Tibial nerve (tissue), 4 donors: ENCODE measurements around the gene TBC1D1. TPM values are rescaled to one million over a fixed set of nuclear protein-coding genes. Genes with fewer than 3 reads are reported as not detected.

Experiments
- DNase-seq, 2 donors: peaks; one replicate each; pipeline ENCODE4 v3.0.0-alpha.2; 2019; ENCODE audit warnings: low spot score in 2 of 2
- H3K27ac ChIP-seq, 4 donors: fragments of 200-600 bp; sonication (generic) in 3 of 4; one replicate each; pipeline ENCODE4 v1.5.1; 2017 to 2019; ENCODE audit warnings: mild to moderate bottlenecking in 1 of 4
- H3K27me3 ChIP-seq, 2 donors: fragments of 200-600 bp; sonication (generic) in 1 of 2; one replicate each; pipeline versions ENCODE4 v1.5.1 to v1.6.0; 2017 to 2019
- H3K36me3 ChIP-seq, 3 donors: fragments of 200-600 bp; sonication (generic); one replicate each; pipeline ENCODE4 v1.5.1; 2018 to 2019
- H3K4me1 ChIP-seq, 4 donors: fragments of 200-600 bp; sonication (generic) in 3 of 4; one replicate each; pipeline ENCODE4 v1.5.1; 2017 to 2019
- H3K4me3 ChIP-seq, 4 donors: fragments of 200-600 bp; sonication (generic) in 3 of 4; one replicate each; pipeline ENCODE4 v1.5.1; 2017 to 2019; ENCODE audit warnings: mild to moderate bottlenecking in 1 of 4, moderate library complexity in 1 of 4
- H3K9me3 ChIP-seq, 4 donors: fragments of 200-600 bp; sonication (generic) in 3 of 4; one replicate each; pipeline ENCODE4 v1.5.1; 2017 to 2019
- EP300 ChIP-seq, 2 donors: sonication (generic); formaldehyde crosslinking; IDR thresholded peaks; one replicate each; pipeline ENCODE4 v1.6.1; 2017; ENCODE audit warnings: antibody characterized with exemption in 2 of 2, mild to moderate bottlenecking in 1 of 2
- POLR2A ChIP-seq, 2 donors: fragments of 450-650 bp; IDR thresholded peaks; one replicate each; pipeline ENCODE4 v1.6.1; 2017; ENCODE audit warnings: antibody characterized with exemption in 2 of 2, mild to moderate bottlenecking in 2 of 2, moderate library complexity in 2 of 2
- WGBS, 2 donors: methylation state at CpG; one replicate each; pipeline ENCODE4 v1.1.5; 2018; 5-methylcytosine and 5-hydroxymethylcytosine counted together
- total RNA-seq, 4 donors: library from RNA; depleted of rRNA; stranded (reverse); fragments of >200 nt; gene quantifications; one replicate each; pipeline ENCODE4 v1.1.0, GENCODE V29; 2016
- TF ChIP-seq, protein P1 (sequence below), 5 experiments: fragments of 200-600 bp in 3 of 5; fragments of 450-650 bp in 2 of 5; sonication (generic) in 3 of 5; IDR thresholded peaks; one replicate each; pipeline ENCODE4 v1.5.1; 2016 to 2019; ENCODE audit warnings: antibody characterized with exemption in 5 of 5, mild to moderate bottlenecking in 3 of 5, moderate library complexity in 2 of 5

The TBC1D1 gene
- total RNA-seq, 4 donors from 2014 or later, result 41.6 to 97.8 (median 62.5) TPM

DNA sequence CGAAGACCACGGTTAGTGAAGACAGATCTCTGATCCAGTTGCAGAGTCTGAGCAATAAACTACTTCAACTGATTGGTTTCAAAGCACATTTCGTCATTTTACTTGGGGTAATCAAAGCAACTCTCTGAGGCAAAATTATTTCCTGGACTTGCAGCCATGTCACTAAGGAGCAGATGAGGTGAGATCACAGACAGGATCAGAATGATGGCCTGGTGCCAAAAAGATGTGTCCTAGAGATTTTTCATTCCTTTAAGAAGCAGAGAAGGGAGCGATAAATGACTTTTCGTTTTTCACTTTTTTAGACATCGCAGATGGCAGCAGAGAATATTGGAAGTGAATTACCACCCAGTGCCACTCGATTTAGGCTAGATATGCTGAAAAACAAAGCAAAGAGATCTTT lies 153.2 kb downstream of the TBC1D1 start:
- peaks cover 0 to 29% (median 4%) of the 10 kb centered on the region in 3 donors for H3K36me3 ChIP-seq
- TF ChIP-seq EP300 (IDR thresholded peaks at IDR 0.05), result no peak
- WGBS, 2 donors, result 87 to 89% methylated on average over 7 of the region's 7 CpGs
- H3K4me1 ChIP-seq, result no peaks in the 10 kb centered on the region
- H3K27me3 ChIP-seq, result no peaks in the 10 kb centered on the region
- no peak for DNase-seq
- H3K4me3 ChIP-seq, result no peak overlapping the region
- no peak overlapping the region for H3K27ac ChIP-seq
- H3K9me3 ChIP-seq, result no peaks in the 10 kb centered on the region

DNA sequence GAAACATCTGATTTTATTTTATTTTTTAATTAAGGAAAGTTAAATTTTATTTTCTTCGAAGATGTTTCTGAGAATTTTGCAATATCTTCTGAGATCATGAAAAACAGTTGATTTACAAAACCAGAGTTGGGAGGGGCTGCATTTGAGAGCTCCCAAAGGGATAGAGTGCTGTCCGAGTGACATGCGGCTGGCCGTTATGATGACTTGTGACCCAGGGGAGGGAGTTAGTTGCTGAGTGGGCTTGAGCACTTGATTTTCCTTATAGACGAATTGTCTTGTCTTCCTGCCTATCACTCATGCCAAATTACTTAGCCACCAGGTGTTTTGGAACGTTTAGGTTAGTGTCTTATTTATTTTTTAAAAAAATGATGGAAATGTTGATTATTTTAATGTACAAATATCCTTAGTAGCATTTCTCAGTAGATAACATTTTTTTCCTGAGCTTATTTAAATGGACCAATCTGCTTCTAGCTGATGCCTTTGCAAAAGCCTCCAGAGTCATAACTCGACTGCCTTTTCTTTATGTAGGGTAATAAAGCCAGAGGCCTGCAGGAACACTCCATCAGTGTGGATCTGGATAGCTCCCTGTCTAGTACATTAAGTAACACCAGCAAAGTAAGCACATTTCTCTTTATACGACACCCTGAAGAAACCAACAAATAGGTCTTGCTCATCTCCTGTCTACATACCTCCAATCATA lies 154.6 kb downstream of the TBC1D1 start:
- Histone ChIP-seq H3K36me3 (peaks cover 0 to 38% (median 4%) of the 10 kb centered on the region in 3 donors), H3K27me3 (no peaks in the 10 kb centered on the region), H3K4me3 (no peak overlapping the region), H3K4me1 (no peaks in the 10 kb centered on the region), H3K27ac (no peak overlapping the region), H3K9me3 (no peaks in the 10 kb centered on the region)
- no peak for DNase-seq
- no peak for TF ChIP-seq EP300 (IDR thresholded peaks at IDR 0.05)
- 67 to 74% methylated on average over 8 of the region's 8 CpGs for WGBS, 2 donors

DNA sequence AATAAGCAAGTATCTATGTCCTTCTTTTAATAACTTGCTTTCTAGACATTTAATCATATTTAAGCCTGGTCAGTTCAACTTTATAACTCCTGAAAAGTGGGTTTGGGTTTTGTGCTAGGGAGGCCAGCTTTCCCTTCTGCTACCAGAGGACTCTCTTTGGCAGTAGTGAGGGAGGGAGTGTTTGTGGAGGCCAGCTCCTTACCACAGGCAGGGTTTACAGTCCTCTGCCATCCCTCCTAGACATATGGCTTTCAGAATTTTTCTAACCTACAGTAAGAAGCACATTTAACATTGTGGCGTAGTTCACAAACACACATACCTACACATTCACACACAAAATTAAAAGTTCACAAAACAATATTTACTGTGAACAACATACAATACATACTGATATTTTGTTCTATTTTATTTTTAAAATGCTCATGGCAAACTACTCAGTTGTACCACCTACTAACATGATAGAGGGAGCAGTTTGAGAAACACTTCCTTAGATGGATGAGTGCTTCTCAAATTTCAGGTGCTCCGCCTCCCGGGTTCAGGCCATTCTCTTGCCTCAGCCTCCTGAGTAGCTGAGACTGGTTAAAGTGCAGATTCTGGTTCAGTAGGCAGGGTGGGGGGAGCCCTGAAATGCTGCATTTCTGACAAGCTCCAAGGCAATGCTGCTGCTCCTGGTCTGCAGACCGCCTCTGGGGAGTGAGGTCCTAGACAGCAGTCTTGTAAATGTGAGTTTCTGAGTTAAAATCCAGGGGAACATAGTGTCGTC lies 156.0 kb downstream of the TBC1D1 start:
- no peak overlapping the region for H3K4me3 ChIP-seq
- H3K36me3 ChIP-seq, result peaks cover 0 to 31% (median 4%) of the 10 kb centered on the region in 3 donors
- H3K27ac ChIP-seq, result no peak overlapping the region
- no peak for DNase-seq
- H3K4me1 ChIP-seq, result no peaks in the 10 kb centered on the region
- no peaks in the 10 kb centered on the region for H3K27me3 ChIP-seq
- TF ChIP-seq, protein P1, sequence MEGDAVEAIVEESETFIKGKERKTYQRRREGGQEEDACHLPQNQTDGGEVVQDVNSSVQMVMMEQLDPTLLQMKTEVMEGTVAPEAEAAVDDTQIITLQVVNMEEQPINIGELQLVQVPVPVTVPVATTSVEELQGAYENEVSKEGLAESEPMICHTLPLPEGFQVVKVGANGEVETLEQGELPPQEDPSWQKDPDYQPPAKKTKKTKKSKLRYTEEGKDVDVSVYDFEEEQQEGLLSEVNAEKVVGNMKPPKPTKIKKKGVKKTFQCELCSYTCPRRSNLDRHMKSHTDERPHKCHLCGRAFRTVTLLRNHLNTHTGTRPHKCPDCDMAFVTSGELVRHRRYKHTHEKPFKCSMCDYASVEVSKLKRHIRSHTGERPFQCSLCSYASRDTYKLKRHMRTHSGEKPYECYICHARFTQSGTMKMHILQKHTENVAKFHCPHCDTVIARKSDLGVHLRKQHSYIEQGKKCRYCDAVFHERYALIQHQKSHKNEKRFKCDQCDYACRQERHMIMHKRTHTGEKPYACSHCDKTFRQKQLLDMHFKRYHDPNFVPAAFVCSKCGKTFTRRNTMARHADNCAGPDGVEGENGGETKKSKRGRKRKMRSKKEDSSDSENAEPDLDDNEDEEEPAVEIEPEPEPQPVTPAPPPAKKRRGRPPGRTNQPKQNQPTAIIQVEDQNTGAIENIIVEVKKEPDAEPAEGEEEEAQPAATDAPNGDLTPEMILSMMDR (IDR thresholded peaks at IDR 0.05), result no peak
- no peak for TF ChIP-seq POLR2A (IDR thresholded peaks at IDR 0.05)
- TF ChIP-seq EP300 (IDR thresholded peaks at IDR 0.05), result no peak
- no peaks in the 10 kb centered on the region for H3K9me3 ChIP-seq
- 76 to 83% methylated on average over 4 to 5 of the region's 5 CpGs for WGBS, 2 donors

DNA sequence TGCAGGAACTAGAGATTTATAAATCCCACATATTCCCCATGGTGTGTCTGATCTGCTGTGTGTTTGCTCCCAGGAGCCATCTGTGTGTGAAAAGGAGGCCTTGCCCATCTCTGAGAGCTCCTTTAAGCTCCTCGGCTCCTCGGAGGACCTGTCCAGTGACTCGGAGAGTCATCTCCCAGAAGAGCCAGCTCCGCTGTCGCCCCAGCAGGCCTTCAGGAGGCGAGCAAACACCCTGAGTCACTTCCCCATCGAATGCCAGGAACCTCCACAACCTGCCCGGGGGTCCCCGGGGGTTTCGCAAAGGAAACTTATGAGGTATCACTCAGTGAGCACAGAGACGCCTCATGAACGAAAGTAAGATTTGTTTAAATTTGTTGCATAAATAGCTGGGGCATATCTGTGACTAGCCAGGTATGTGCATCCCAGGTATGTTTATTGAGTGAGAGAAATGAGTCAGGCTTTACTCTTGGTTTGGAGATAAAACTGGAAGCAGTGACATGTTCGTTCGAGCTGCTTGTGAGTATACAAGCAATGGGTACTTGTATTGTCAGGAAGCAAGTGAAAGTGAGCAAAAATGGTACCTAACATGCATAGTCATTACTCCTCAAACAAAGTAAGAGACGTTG lies 158.8 kb downstream of the TBC1D1 start:
- no peak overlapping the region for H3K4me3 ChIP-seq
- TF ChIP-seq, protein P1 (IDR thresholded peaks at IDR 0.05), result no peak
- no peak for TF ChIP-seq EP300 (IDR thresholded peaks at IDR 0.05)
- no peak for TF ChIP-seq POLR2A (IDR thresholded peaks at IDR 0.05)
- no peak for DNase-seq
- H3K27ac ChIP-seq, result no peak overlapping the region
- H3K4me1 ChIP-seq, result no peaks in the 10 kb centered on the region
- peaks cover 3 to 27% (median 4%) of the 10 kb centered on the region in 3 donors for H3K36me3 ChIP-seq
- no peaks in the 10 kb centered on the region for H3K27me3 ChIP-seq
- H3K9me3 ChIP-seq, result no peaks in the 10 kb centered on the region
- 89 to 91% methylated on average over 15 of the region's 15 CpGs for WGBS, 2 donors

DNA sequence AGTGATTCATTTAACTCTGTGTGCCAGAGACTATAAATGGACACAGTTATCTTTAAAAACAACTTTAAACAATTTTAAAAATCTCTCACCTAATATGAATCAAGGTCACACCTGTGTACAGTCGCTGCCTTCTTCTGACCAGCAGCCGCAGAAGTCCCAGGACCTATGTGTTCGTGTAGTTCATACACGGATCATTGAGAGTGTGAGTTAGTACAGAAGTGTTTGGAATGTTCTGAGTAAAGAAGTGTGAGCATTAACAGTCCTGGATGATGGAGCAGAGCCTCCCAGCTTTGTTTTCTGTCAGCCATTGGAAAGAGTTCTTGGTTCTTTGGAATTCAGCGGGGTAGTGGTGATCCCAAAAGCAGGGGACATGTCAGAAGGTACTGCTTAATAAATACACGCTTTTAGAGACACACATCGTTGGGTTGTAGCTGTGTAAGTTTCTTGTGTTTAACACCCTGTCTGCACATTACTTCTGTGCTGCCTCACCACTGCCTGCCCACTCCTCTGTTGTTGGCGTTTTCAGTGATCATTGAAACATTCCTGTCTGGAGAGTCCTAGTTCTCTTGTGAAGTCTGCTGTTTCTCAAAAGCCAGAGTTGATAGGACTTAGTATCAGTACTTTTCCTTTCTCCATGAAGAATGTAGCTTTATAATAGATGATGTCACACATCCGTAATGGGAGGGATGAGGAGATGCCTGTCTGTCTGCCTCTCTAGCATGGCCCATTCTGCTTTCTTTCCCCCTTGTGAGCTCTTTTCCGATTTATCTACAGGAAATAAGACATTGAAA lies 159.9 kb downstream of the TBC1D1 start:
- Histone ChIP-seq H3K4me1 (peaks cover 0 to 2% (median 0%) of the 10 kb centered on the region in 4 donors), H3K4me3 (no peak overlapping the region), H3K27me3 (no peaks in the 10 kb centered on the region), H3K9me3 (no peaks in the 10 kb centered on the region), H3K27ac (peak overlapping the region in 2 of 4 donors; percentile 34 to 56), H3K36me3 (peaks cover 3 to 36% (median 4%) of the 10 kb centered on the region in 3 donors)
- 64 to 71% methylated on average over 10 of the region's 10 CpGs for WGBS, 2 donors
- no peak for DNase-seq
- TF ChIP-seq EP300 (IDR thresholded peaks at IDR 0.05) (no peak), POLR2A (IDR thresholded peaks at IDR 0.05) (no peak)
- TF ChIP-seq, protein P1 (IDR thresholded peaks at IDR 0.05), result no peak
